H4 (cell line): Measurements from ENCODE around the gene CLDN18. TPM values are rescaled to one million over a fixed set of nuclear protein-coding genes. Genes with fewer than 3 reads are reported as not detected.

Source experiments
- DNase-seq: peaks from one replicate; pipeline ENCODE4 v3.0.0-alpha.2; 2015; ENCODE audit warnings: low spot score
- total RNA-seq: library from RNA; depleted of rRNA; stranded (reverse); fragments of >200 nt; shearing (Covaris generic); gene quantifications from 2 replicates; pipeline ENCODE4 v1.2.3, GENCODE V29; 2014

Gene CLDN18
- total RNA-seq, 1 experiment from 2014 or later: not detected

- DNase-seq: no peak
Measured at GRCh38 chr3:138025553-138025952, 15.6 kb downstream of the CLDN18 start.

GRCh38 chr3:138027821-138028220, 17.9 kb downstream of the CLDN18 start:
- no peak for DNase-seq

- DNase-seq: no peak
Measured at GRCh38 chr3:138030734-138031280, 20.8 kb downstream of the CLDN18 start.

GRCh38 chr3:138031536-138031935, 21.6 kb downstream of the CLDN18 start:
- DNase-seq: no peak

- DNase-seq: no peak
Measured at GRCh38 chr3:138032567-138032966, 22.6 kb downstream of the CLDN18 start.

- no peak for DNase-seq
Measured at GRCh38 chr3:138033202-138033691, 23.3 kb downstream of the CLDN18 start.

- DNase-seq: no peak
Measured at GRCh38 chr3:138034918-138035317, 25.0 kb downstream of the CLDN18 start.

- DNase-seq: no peak
Measured at GRCh38 chr3:138036572-138036971, 26.6 kb downstream of the CLDN18 start.

- DNase-seq: no peak
Measured at GRCh38 chr3:138038725-138039462, 28.9 kb downstream of the CLDN18 start.

GRCh38 chr3:138042043-138042442, 32.1 kb downstream of the CLDN18 start:
- DNase-seq: no peak

GRCh38 chr3:138043266-138044029, 33.5 kb downstream of the CLDN18 start:
- DNase-seq: no peak

GRCh38 chr3:138046085-138046484, 36.1 kb downstream of the CLDN18 start:
- no peak for DNase-seq

GRCh38 chr3:138046955-138047354, 37.0 kb downstream of the CLDN18 start:
- DNase-seq: no peak

GRCh38 chr3:138047596-138048158, 37.7 kb downstream of the CLDN18 start:
- DNase-seq: no peak

- DNase-seq: no peak
Measured at GRCh38 chr3:138049157-138049919, 39.4 kb downstream of the CLDN18 start.

GRCh38 chr3:138051947-138052802, 42.2 kb downstream of the CLDN18 start:
- peak; percentile 50 for DNase-seq

GRCh38 chr3:138054057-138054456, 44.1 kb downstream of the CLDN18 start:
- no peak for DNase-seq

GRCh38 chr3:138057384-138057783, 47.4 kb downstream of the CLDN18 start:
- no peak for DNase-seq

- DNase-seq: no peak
Measured at GRCh38 chr3:138059261-138059660, 49.3 kb downstream of the CLDN18 start.

- DNase-seq: no peak
Measured at GRCh38 chr3:138060792-138061191, 50.8 kb downstream of the CLDN18 start.

- no peak for DNase-seq
Measured at GRCh38 chr3:138062037-138062436, 52.1 kb downstream of the CLDN18 start.
